Keratinocyte (primary cell): ENCODE measurements around the gene CLN6. TPM values are rescaled to one million over a fixed set of nuclear protein-coding genes. Genes with fewer than 3 reads are reported as not detected.

Source experiments
- DNase-seq: peaks from one replicate; pipeline ENCODE4 v3.0.0-alpha.2; 2011; ENCODE audit warnings: low read depth, missing footprints, low spot score
- FAIRE-seq: peaks from 2 replicates; lab custom pipeline; 2011; peaks lifted over from hg19 to GRCh38; lab: Jason Lieb, UNC
- H2AFZ ChIP-seq: 2 replicates; pipeline ENCODE4 v1.6.0; 2012; ENCODE audit warnings: low read length, control low read depth, inconsistent platforms; ENCODE audit not compliant: control insufficient read depth
- H3K27ac ChIP-seq: 2 replicates; pipeline ENCODE4 v1.5.1; 2011; ENCODE audit warnings: low read length; ENCODE audit not compliant: control insufficient read depth, insufficient read depth
- H3K27me3 ChIP-seq: 3 replicates; pipeline ENCODE4 v1.6.0; 2011; ENCODE audit warnings: low read length; ENCODE audit not compliant: control insufficient read depth, insufficient read depth; ENCODE audit errors: extremely low read depth
- H3K36me3 ChIP-seq, 2 experiments: 2 replicates in 1 of 2; 3 replicates in 1 of 2; pipeline ENCODE4 v1.5.1; 2011; ENCODE audit warnings: low read length in 2 of 2, mild to moderate bottlenecking in 1 of 2; ENCODE audit not compliant: control insufficient read depth in 2 of 2, insufficient read depth in 2 of 2; ENCODE audit errors: extremely low read depth in 1 of 2
- H3K4me1 ChIP-seq: 3 replicates; pipeline ENCODE4 v1.5.1; 2011; ENCODE audit warnings: low read length; ENCODE audit not compliant: control insufficient read depth, insufficient read depth; ENCODE audit errors: extremely low read depth
- H3K4me2 ChIP-seq: 3 replicates; pipeline ENCODE4 v1.6.0; 2011; ENCODE audit warnings: low read depth, low read length; ENCODE audit not compliant: control insufficient read depth, insufficient read depth; ENCODE audit errors: extremely low read depth
- H3K4me3 ChIP-seq, 3 experiments: fragments of 200-600 bp in 1 of 3; sonication (generic) in 1 of 3; 2 replicates in 2 of 3; 3 replicates in 1 of 3; pipeline ENCODE4 v1.5.1; 2011 to 2016; ENCODE audit warnings: low read length in 3 of 3, mild to moderate bottlenecking in 3 of 3, control low read depth in 2 of 3, inconsistent platforms in 1 of 3, low read depth in 1 of 3, mixed read lengths in 1 of 3, mixed run types in 1 of 3, moderate library complexity in 1 of 3; ENCODE audit not compliant: control insufficient read depth in 2 of 3, insufficient read depth in 2 of 3; ENCODE audit errors: extremely low read depth in 1 of 3
- H3K79me2 ChIP-seq: 2 replicates; pipeline ENCODE4 v1.6.0; 2012; ENCODE audit warnings: low read length; ENCODE audit not compliant: control insufficient read depth, insufficient read depth
- H3K9ac ChIP-seq: 3 replicates; pipeline ENCODE4 v1.6.0; 2011; ENCODE audit warnings: low read length; ENCODE audit not compliant: control insufficient read depth, insufficient read depth; ENCODE audit errors: extremely low read depth
- H3K9me1 ChIP-seq: 3 replicates; pipeline ENCODE4 v1.6.0; 2011; ENCODE audit warnings: low read length; ENCODE audit not compliant: control insufficient read depth, insufficient read depth; ENCODE audit errors: extremely low read depth
- H3K9me3 ChIP-seq: 2 replicates; pipeline ENCODE4 v1.5.1; 2012; ENCODE audit warnings: low read depth, low read length; ENCODE audit not compliant: control insufficient read depth
- H4K20me1 ChIP-seq: 3 replicates; pipeline ENCODE4 v1.6.0; 2011; ENCODE audit warnings: low read length; ENCODE audit not compliant: control insufficient read depth, insufficient read depth; ENCODE audit errors: extremely low read depth
- CTCF ChIP-seq, 3 experiments: IDR thresholded peaks in 1 of 3; conservative IDR thresholded peaks in 1 of 3; optimal IDR thresholded peaks in 1 of 3; 2 replicates in 2 of 3; 3 replicates in 1 of 3; pipeline versions ENCODE3 to v1.5.1; 2011; ENCODE audit warnings: low read length in 3 of 3, mild to moderate bottlenecking in 3 of 3, moderate library complexity in 2 of 3, control low read depth in 1 of 3, inconsistent platforms in 1 of 3; ENCODE audit not compliant: insufficient read depth in 2 of 3; ENCODE audit errors: extremely low read depth in 1 of 3
- EZH2 ChIP-seq: IDR thresholded peaks from one replicate; pipeline ENCODE4 v1.6.1; 2012; ENCODE audit warnings: inconsistent platforms, mild to moderate bottlenecking, low read length, moderate library complexity
- dilution Hi-C: fragments of 300-500 bp; cut with MboI; formaldehyde crosslinking; loops from one replicate; pipeline ENCODE4 v1.7.0; 2020; ENCODE audit warnings: low sequenced_read_pairs; ENCODE audit not compliant: extremely low pct_ligation_motif_present
- polyA plus RNA-seq, 5 experiments: library from polyadenylated mRNA; depleted of rRNA in 3 of 5; stranded (reverse) in 3 of 5; stranded (forward) in 1 of 5; unstranded in 1 of 5; fragments of >200 nt; gene quantifications; 1 replicate in 1 of 5; 2 replicates in 3 of 5; 3 replicates in 1 of 5; pipeline versions ENCODE4 v1.2.1 to v1.2.3, GENCODE V29; 2011 to 2012; ENCODE audit warnings: missing spikeins in 2 of 5, low read depth in 1 of 5, low replicate concordance in 1 of 5

The CLN6 gene
- polyA plus RNA-seq, 1 donor (not counting 4 experiments of a cell fraction or from before 2014, with no cell fraction given) = 26.7 TPM

GRCh38 chr15:68265081-68265480 is 35.6 kb upstream of the CLN6 start:
- H4K20me1 ChIP-seq = no peaks in the 10 kb centered on the region
- peaks cover 32% of the 10 kb centered on the region for H3K4me1 ChIP-seq
- DNase-seq = no peak
- no peak for TF ChIP-seq EZH2
- no peak for TF ChIP-seq CTCF (optimal IDR thresholded peaks at IDR 0.05 in 1 of 3, IDR thresholded peaks at IDR 0.05 in 1 of 3, conservative IDR thresholded peaks at IDR 0.05 in 1 of 3; ENCODE audit: extremely low read depth in 1 of 3, insufficient read depth in 2 of 3, low read length in 3 of 3)
- no peaks in the 10 kb centered on the region for H3K36me3 ChIP-seq
- H3K79me2 ChIP-seq = no peaks in the 10 kb centered on the region
- H3K4me3 ChIP-seq = no peak overlapping the region
- FAIRE-seq = peak; percentile 44
- H3K27ac ChIP-seq = no peak overlapping the region
- H3K4me2 ChIP-seq = peak overlapping the region; percentile 36
- no peaks in the 10 kb centered on the region for H3K9me3 ChIP-seq
- no peaks in the 10 kb centered on the region for H3K27me3 ChIP-seq
- no peaks in the 10 kb centered on the region for H3K9me1 ChIP-seq
- no peak overlapping the region for H3K9ac ChIP-seq
- no peak overlapping the region for H2AFZ ChIP-seq
- dilution Hi-C loops = no loop called here

GRCh38 chr15:68264282-68264681 is 34.8 kb upstream of the CLN6 start:
- H3K27me3 ChIP-seq = no peaks in the 10 kb centered on the region
- FAIRE-seq (no peak), DNase-seq (no peak)
- H3K4me3 ChIP-seq = peak overlapping the region in 1 of 3 experiments; percentile 1
- no peaks in the 10 kb centered on the region for H3K79me2 ChIP-seq
- no peaks in the 10 kb centered on the region for H4K20me1 ChIP-seq
- H3K9me3 ChIP-seq = no peaks in the 10 kb centered on the region
- peak overlapping the region; percentile 25 for H3K4me2 ChIP-seq
- no peaks in the 10 kb centered on the region for H3K36me3 ChIP-seq
- peak overlapping the region; percentile 46 for H2AFZ ChIP-seq
- H3K27ac ChIP-seq = no peak overlapping the region
- H3K9ac ChIP-seq = no peak overlapping the region
- H3K9me1 ChIP-seq = no peaks in the 10 kb centered on the region
- H3K4me1 ChIP-seq = peaks cover 40% of the 10 kb centered on the region
- dilution Hi-C loops = no loop called here
- no peak for TF ChIP-seq CTCF (optimal IDR thresholded peaks at IDR 0.05 in 1 of 3, IDR thresholded peaks at IDR 0.05 in 1 of 3, conservative IDR thresholded peaks at IDR 0.05 in 1 of 3; ENCODE audit: extremely low read depth in 1 of 3, insufficient read depth in 2 of 3, low read length in 3 of 3)
- no peak for TF ChIP-seq EZH2
